ENCODE results near the gene LDLRAD1.
"Not testable (repeated sequence)": the region's sequence is repeated elsewhere in the genome, so short reads cannot be mapped to it uniquely, and the experiment has no call there.

LDLRAD1 gene

DNA sequence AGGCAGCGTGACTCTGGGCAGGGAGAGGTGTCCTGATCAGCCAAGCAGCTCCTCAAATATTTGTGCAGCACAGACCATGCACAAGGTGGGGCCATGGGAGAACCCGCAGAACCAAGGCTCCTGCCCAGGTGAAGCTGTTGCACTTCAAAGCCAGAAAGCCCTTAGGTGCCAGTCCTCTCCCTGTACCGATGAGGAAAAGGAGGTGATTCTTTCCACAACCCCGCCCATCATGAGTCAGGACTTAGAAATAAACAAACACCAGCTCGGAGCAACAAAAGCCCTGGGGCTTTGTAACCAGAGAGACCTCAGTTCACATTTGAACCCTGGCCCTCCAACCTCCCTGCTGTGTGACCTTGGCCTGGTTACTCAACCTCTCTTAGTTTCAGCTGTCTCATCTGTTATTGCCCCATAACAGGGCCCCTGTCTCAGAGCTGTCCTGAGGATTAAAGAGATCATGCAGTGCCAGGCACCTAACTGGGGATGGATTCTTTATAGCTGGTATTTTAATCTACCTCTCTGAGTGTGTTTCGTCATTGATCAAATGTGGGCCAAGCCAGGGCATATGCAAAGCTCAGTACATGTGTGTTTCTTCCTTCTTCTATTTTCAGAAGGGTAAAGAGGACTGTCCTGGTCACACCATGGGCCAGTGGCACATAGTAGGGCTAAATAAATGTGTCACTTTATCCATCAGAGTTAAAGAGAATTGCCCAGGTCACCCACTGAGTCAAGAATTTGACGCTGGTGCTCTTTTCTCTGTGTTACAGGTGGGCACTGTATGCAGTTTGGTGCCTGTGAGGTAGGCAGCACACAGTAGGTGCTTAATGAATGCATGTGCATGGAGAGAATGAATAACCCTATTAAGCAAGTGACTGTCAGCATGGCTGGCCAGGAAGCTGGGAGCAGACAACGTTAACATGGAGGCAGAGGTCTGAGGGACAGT, 1.4 kb downstream of the LDLRAD1 start:
- DNase-seq: no peak

DNA sequence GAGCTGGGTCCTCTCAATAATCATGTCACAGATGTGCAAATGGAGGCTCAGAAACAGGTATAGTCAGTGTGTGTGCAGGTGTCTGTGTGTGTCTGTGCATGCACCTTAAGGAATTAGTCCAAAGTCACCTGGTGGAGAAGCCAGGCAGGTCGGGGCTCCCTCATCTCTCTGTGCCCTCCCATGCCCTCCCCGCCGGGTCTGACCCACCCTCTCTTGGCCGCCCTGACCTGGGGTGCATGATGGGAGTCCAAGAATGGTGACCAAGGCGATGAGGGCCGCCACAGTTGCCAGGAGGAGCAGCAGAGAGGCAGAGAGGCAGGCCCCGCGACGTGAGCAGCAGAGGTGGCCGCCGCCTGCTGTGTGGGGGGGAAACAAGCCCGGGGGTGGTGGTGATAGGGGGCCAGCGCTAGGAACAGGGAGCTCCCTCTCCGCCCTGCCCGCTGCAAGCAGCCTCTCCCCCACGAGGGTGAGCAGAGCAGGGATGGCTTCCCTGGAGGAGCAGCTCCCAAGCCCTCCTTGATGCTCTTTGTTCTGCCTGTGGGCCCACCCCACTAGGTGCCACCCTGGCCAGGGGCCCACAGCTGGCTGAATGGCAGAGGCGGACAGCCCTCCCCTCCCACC, 3.9 kb downstream of the LDLRAD1 start:
- no peak for DNase-seq

DNA sequence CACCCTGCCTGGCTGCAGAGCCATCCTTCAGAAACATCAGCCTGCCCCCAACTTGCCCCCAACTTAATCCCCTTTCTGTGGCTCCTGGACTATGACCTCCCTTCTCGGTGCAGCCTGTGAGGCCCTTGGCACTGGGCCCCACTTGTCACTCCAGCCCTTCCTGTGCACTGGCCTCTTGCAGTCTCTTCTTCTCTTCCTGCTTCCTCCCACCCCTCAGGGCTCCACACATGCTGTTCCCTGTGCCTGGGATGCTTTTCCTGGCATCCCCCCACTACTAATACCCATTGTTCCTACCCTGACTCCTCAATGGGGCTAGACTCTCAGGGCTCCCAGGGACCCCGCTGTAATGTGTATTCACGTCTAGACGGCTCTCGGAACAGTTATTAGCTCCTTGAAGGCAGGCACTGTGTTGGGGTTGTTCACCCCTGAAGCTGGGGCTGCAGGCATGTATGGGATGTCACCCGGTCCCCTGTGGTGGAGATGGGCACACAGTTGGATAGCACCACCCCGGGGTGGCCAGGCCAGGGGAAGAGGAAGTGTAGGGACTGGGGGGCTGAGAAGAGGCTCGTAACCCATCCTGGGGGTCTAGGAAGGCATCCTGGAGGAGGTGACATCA, 4.5 kb downstream of the LDLRAD1 start:
- DNase-seq: no peak

DNA sequence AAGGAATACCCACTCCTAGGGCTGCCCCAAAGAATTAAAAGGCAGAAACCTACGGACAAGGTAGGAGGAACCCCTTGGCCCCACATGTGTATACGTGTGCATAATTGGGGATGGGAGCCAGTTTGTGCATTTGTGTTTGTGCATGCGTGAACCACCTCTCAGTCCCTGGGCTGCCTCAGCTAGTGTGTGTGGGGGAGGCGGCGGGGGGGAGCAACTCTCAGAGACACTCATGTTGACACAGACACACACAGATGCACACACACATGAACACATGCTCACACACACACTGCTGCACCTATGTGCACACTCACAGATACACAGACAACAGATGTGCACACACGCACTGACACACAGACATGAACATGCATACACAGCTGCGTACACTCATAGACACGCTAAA, 5.1 kb downstream of the LDLRAD1 start:
- no peak for DNase-seq

DNA sequence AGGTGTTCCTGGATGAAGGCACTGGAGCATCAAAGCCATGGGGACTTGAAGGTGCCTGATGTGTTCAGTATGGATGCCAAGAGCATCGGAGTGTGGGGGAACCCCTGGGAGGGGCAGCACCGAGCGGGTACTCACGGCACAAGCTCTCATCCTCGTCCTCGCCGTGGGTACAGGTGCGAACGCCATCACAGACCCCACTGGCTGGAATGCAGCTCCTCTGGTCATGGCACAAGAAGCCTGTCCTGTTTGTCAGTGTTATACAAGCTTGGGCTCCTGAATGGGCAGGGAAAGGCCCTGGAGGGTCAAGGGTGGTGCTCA, 6.0 kb downstream of the LDLRAD1 start:
- no peak for DNase-seq

DNA sequence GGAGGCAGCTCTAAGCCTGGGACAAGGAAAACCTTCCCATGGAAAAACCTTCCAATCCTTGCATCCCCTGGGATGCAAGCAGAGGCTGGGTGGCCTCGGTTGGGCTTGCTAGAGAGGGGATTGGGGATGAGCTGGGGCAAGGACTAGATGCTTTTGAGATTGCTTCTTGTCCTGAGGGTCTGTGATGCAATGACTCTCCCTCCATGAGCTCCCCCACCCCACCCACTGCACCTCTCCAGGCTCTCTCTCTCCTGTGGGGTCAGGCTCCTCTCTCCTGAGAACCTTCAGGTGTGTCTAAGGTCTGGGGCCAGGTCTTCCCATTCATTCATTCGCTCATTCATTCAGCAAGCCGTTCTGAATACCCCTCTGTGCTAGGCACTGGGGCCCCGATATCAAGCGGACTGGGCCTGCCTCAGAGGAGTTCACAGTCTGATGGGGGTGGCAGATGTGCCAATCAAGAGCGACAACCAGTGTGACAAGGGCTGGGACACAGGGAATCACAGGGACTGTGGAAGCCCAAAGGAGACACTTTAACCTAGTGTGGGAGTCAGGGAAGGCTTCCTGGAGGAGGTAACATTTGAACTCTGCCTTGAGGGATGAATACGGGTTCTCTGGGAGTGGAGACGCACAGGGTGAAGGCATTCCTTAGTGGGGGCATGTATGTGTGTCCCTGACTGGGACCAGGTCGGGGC, 6.5 kb downstream of the LDLRAD1 start:
- no peak for DNase-seq

DNA sequence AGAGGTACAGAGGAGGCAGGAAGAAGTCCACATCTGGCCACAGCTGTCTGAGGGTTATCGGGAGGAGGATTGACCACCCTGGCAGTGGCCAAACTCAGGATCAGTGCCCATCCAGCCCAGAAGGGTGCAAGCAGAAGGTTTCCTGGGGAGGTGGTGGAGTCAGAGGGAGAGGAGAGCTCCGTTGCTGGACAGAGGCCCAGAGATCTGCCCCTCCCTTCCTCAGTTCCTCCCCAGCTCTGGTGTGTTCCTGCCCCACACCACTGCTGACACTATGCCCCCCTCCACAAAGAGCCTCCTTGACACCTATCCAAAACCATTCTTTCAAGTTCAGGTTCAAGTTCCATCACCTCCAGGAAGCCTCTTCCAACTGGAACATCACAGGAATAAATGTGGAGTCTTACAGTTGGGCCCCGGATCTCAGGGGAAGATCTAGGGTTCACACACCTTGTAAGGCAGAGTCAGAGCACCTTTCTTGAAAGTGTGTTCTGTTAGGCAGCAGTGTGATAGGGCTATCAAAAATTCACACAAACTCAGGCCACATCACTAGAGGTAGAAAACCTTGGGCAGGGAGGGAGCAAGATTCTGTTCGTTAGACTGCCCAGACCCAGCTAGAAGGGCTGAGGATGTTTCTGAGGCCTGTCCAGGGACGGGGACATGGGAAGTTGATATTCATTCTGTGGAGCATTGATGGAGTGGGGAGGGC, 7.4 kb downstream of the LDLRAD1 start:
- no peak for DNase-seq

DNA sequence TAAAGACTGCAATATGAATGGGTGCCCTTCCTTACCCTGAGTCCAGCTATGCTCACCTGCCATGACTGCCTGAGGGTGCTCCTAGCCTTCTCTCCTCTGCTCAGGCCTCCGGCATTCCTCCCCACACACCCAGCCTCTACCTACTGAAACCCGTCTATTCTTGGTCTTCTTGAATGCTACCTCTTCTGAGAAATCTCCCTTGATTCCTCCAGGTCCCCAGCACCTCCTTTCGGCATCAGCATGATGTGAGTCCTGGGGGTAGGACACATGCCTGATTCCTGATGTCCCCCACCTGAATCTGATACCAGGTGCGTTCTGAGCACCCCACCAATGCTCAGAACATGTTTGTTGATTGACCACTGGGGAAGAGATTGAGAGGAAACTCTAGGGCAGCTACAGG, 8.6 kb downstream of the LDLRAD1 start:
- DNase-seq: no peak

DNA sequence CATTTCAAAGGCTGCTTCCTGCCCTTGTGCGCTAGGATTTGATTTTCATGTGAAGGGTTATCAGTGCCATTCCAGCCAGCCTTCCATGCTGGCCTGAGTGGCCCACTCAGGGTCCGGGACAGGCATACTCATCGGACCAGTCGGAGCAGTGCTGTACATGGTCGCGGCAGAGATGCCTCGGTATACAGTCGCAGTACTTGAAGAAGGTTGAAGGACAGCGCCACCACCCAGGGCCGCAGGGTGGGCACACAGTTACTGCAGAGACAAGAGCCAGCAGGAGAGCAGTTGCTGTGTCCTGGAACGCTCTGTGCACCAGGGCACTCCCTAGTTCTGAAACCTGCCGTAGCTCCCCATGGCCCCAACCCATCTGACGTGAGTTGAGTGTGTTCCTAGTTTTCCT, 9.1 kb downstream of the LDLRAD1 start:
- DNase-seq: no peak

DNA sequence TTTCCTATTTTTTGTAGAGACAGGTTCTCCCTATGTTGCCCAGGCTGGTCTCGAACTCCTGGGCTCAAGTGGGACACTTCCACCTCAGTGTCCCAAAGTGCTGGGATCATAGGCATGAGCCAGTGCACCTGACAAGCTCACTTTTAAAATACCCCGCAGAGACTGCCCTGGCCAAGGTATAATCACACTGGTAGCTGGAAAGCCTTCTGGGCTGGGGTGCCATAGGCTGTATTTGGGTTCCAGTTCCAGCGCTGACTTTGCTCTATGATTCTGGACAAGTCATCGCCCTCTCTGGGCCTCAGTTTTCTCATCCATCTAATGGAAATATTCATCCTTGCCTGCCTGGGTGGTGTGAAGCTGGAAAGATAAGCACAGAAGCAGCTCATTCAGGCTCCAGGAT, 10.4 kb downstream of the LDLRAD1 start:
- DNase-seq: no peak

DNA sequence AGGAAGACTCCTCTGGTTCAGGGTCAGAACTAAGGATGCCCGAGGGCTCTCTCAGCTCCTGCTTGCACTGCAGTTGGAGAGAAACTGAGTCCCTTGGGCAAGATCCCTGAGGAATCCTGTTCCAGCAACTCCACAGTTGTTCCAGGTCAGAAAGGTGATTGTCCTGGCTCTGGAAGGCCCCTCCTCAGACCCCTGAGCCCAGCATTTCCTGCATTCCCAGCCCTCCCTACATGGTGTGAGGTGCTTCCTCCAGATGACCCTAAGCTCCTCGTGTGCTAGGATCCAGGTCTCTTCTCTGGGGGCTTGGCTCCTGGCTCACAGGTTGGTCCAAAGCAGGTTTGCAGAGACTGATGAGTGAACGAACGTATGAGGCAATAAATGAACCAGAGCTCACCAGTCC, 11.5 kb downstream of the LDLRAD1 start:
- no peak for DNase-seq

DNA sequence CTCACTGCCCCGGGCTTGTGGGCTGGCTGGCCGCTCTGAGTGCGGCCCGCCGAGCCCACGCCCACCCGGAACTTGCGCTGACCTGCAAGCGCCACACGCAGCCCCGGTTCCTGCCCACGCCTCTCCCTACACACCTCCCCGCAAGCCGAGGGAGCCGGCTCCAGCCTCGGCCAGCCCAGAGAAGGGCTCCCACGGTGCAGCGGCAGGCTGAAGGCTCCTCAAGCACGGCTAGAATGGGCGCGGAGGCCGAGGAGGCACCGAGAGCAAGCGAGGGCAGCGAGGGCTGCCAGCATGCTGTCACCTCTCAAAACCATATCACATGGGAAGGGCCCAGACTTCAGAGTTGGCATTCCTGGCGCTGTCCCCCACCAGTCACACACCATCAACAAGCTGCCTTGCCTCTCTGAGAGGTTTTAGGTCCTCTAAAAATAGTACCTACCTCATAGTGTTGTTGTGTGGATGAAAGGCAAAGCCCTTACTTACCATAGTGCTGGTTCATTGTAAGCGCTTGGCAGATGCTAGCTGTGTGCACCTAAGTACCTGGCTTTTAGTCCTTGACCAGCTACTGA, 13.4 kb downstream of the LDLRAD1 start:
- DNase-seq: no peak

DNA sequence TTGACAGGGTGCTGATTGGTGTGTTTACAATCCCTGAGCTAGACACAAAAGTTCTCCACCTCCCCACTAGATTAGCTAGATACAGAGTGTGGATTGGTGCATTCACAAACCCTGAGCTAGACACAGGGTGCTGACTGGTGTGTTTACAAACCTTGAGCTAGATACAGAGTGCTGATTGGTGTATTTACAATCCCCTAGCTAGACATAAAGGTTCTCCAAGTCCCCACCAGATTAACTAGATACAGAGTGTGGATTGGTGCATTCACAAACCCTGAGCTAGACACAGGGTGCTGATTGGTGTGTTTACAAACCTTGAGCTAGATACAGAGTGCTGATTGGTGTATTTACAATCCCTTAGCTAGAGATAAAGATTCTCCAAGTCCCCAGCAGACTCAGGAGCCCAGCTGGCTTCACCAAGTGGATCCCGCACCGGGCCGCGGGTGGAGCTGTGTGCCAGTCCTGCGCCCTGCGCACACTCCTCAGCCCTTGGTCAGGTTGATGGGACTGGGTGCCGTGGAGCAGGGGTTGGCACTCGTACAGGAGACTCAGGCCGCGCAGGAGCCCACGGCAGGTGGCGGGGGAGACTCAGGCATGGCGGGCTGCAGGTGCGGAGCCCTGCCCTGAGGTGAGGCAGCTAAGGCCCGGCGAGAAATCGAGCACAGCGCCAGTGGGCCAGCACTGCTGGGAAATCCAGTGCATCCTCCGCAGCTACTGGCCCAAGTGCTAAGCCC, 14.1 kb downstream of the LDLRAD1 start:
- not testable (repeated sequence) for DNase-seq

DNA sequence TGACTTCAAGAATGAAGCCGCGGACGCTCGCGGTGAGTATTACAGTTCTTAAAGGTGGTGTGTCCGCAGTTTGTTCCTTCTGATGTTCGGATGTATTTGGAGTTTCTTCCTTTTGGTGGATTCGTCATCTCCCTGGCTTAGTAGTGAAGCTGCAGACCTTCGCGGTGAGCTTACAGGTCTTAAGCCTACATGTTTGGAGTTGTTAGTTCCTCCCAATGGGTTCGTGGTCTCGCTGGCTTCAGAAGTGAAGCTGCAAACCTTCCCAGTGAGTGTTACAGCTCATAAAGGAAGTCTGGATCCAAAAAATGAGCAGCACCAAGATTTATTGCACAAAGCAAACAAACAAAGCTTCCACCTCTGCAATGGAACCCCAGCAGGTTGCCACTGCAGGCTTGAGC, 14.7 kb downstream of the LDLRAD1 start:
- DNase-seq: no peak

DNA sequence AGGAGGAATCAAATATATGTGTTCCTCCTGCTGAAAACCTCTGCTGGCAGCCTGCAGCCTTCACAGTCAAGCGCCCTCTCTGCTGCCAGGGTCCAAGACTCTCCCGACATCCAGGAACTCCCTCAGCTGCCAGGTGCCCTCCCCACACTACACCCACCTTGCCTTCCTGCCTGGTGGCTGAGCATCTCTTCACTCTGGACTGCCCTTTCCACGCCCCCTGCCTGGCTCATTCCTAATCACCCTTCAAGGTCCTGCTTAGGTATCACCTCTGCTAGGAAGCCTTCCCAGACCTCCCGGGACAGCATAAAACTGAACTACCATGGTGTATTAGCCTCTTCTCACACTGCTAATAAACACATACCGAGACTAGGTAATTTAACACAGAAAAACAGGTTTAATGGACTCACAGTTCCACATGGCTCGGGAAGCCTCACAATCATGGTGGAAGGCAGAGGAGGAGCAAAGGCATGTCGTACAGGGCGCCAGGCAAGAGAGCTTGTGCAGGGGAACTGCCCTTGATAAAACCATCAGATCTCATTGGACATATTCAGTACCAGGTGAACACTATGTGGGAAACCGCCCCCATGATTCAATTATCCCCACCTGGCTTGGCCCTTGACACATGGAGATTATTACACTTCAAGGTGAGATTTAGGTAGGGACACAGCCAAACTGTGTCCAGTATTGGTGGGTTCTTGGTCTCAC, 15.3 kb downstream of the LDLRAD1 start:
- DNase-seq: no peak

DNA sequence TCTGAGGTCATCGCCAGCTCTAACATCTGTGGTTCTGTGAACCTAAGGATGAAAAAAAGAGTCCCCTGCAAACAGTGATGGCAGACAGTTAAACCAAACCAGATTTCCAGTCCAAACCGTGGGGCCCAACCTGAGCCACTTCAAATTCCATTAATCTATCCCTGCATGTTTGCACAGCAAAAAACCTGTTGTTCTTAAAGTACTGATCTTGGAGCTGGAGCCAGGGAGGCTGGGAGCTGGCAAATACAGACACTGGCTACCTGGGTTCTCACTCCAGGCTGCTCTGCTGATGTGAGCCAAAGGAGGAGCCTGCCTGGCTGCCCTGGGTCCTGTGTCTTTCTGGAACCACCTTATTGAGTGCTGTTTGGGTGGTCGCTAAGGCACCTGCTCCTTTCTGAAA, 16.4 kb downstream of the LDLRAD1 start:
- DNase-seq: no peak

DNA sequence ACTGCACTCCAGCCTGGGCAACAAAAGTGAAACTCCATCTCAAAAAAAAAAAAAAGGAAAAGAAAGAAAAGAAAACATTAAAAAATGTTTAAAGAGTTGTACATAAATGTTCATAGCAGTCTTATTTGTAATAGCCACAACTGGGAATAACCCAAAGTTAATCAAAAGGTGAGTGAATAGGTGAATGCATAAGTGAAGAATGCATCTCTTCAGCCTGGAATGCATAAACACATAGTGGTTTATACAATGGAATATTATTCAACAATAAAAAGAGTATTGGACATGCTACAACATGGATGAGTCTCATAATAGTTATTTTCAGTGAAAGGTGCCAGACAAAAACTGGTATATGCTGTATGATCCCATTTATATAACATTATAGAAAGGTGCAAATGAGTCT, 18.1 kb downstream of the LDLRAD1 start:
- DNase-seq: no peak

DNA sequence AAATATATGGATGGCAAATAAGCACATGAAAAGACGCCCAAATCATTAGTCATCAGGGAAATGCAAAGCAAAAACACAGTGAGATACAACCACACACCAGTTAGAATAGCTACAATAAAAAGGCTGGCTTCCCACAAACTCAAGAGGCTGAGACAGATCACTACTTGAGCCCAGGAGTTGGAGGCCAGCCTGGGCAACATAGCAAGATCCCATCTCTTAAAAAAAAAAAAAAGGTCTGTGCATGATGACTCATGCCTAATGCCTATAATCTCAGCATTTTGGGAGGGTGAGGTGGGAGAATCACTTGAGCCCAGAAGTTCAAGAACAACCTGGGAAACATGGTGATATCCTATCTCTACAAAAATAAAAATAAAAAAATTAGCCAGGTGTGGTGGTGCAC, 19.8 kb downstream of the LDLRAD1 start:
- no peak for DNase-seq

DNA sequence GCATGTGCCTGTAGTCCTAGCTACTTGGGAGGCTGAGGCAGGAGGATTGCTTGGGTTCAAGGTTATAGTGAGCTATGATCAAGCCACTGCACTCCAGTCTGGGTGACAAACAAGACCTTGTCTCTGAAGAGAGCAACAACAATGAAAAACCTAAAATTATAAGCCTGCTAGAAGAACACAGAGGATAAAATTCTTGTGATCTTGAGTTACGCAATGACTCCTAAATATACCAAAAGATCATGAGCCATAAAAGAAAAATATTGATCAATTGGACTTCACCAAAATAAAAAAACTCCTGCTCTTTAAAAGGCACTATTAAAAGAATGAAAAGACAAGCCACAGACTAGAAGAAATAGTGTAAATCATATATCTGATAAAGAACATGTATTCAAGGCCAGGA, 22.3 kb downstream of the LDLRAD1 start:
- DNase-seq: no peak

DNA sequence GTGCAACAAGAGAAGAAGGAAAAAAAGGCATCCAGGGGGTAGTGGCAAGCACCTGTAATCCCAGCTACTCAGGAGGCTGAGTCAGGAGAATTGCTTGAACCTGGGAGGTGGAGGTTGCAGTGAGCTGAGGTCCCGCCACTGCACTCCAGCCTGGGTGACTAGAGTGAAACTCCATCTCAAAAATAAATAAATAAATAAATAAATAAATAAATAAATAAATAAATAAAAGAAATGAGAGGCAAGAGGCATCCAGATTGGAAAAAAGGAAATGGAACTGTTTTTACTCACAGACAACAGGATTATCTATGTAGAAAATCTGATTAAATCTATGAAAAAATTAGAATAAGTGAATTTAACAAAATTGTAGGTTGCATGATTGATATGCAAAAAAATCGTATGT, 23.5 kb downstream of the LDLRAD1 start:
- DNase-seq: not testable (repeated sequence)

Measured in CD4-positive, alpha-beta T cell treated with Interleukin-4 for 1 hour (primary cell).